Measurements from ENCODE around the gene NIFK. TPM values are rescaled to one million over a fixed set of nuclear protein-coding genes. Genes with fewer than 3 reads are reported as not detected.

NIFK gene
- total and polyA plus RNA-seq, 2 donors (not counting 3 experiments of a cell fraction or from before 2014, with no cell fraction given), result 10.7 to 59.7 TPM

DNA sequence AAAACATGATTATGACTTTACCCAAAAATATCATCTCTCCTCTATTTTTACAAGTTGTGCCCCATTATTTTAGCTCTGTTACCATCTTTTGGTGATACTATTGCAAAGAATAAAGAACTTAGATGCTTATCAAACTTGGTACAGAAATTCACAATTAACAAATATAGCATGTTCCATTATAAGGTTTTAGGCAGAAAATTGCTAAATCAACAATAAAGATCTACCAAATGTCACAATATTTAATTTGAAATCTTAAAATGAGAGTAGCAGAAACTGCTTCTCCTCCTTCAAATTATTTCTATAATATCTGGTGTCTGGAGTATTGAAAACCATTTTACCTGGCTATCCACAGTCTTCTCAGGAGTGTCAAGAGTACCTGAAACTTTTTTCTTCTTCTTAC, 8.7 kb downstream of the NIFK start:
- no TSS peak for BruUV-seq (replicated peaks)
- dilution Hi-C loops (cut with MboI; ENCODE audit: extremely low pct_ligation_motif_present, low sequenced_read_pairs), result no loop called here
- no peak overlapping the region for H3K27ac ChIP-seq (ENCODE audit: insufficient read depth, low read depth, low read length)
- no peaks in the 10 kb centered on the region for H3K79me2 ChIP-seq (ENCODE audit: control insufficient read depth, insufficient read depth, low read length)
- no peaks in the 10 kb centered on the region for H3K27me3 ChIP-seq (ENCODE audit: control insufficient read depth in 2 of 2, insufficient read depth in 2 of 2, low read length in 2 of 2)
- peaks cover 2% of the 10 kb centered on the region for H4K20me1 ChIP-seq (replicated peaks; ENCODE audit: control insufficient read depth, extremely low read depth, insufficient read depth, low read length)
- no peaks in the 10 kb centered on the region for H3K9me3 ChIP-seq (replicated peaks; ENCODE audit: control insufficient read depth, insufficient read depth, low read length)
- H3K9me1 ChIP-seq (replicated peaks; ENCODE audit: control insufficient read depth, extremely low read depth, insufficient read depth, low read length), result no peaks in the 10 kb centered on the region
- H2AFZ ChIP-seq (ENCODE audit: low read depth, low read length), result no peak overlapping the region
- H3K4me3 ChIP-seq (replicated peaks in 1 of 3; ENCODE audit: insufficient read depth in 1 of 3, low read depth in 1 of 3, low read length in 3 of 3), result no peak overlapping the region
- TF ChIP-seq POLR2AphosphoS5 (IDR thresholded peaks at IDR 0.05; ENCODE audit: insufficient read depth, low read depth, low read length) (no peak), GATA2 (IDR thresholded peaks at IDR 0.05; ENCODE audit: insufficient read depth, insufficient read length, low read depth, low read length) (no peak)
- no peaks in the 10 kb centered on the region for H3K4me1 ChIP-seq (ENCODE audit: control insufficient read depth, extremely low read depth, insufficient read depth, low read length)
- peaks cover 12 to 20% of the 10 kb centered on the region in 2 experiments for H3K36me3 ChIP-seq (ENCODE audit: control insufficient read depth in 2 of 2, extremely low read depth in 1 of 2, insufficient read depth in 2 of 2, low read length in 2 of 2)
- DNase-seq (ENCODE audit: low read depth, low spot score) (no peak), FAIRE-seq (no peak)
- POLR2A ChIA-PET, result no interaction called here
- no peak overlapping the region for H3K9ac ChIP-seq (replicated peaks; ENCODE audit: extremely low read depth, insufficient read depth, low read length)
- intact Hi-C loops (cut with micrococcal nuclease), result no loop called here
- H3K4me2 ChIP-seq (ENCODE audit: insufficient read depth, low read length), result no peak overlapping the region
- CTCF ChIA-PET, result no interaction called here

DNA sequence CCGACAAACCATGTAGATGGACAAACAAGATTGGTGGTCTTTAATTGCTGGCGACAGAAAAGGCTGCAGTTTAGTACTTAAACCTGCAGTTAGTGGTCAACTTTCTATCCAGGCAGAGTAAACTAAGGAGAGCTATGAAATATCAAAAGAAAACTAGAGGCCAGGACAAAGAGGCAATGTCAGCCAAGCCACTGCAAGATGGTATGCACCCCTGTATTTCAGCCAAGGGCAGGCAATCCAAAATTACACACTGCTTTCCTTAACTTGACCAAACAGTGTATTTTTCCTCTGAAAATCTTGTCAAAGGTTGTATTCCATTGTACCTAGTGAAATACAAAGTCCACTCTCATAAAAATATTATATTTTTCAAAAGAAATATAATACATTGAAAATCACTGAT, 9.3 kb downstream of the NIFK start:
- Histone ChIP-seq H4K20me1 (replicated peaks; ENCODE audit: control insufficient read depth, extremely low read depth, insufficient read depth, low read length) (peaks cover 2% of the 10 kb centered on the region), H3K9me1 (replicated peaks; ENCODE audit: control insufficient read depth, extremely low read depth, insufficient read depth, low read length) (no peaks in the 10 kb centered on the region), H3K79me2 (ENCODE audit: control insufficient read depth, insufficient read depth, low read length) (no peaks in the 10 kb centered on the region), H3K27me3 (ENCODE audit: control insufficient read depth in 2 of 2, insufficient read depth in 2 of 2, low read length in 2 of 2) (no peaks in the 10 kb centered on the region), H3K36me3 (ENCODE audit: control insufficient read depth in 2 of 2, extremely low read depth in 1 of 2, insufficient read depth in 2 of 2, low read length in 2 of 2) (peaks cover 12 to 20% of the 10 kb centered on the region in 2 experiments), H3K27ac (ENCODE audit: insufficient read depth, low read depth, low read length) (no peak overlapping the region), H3K9me3 (replicated peaks; ENCODE audit: control insufficient read depth, insufficient read depth, low read length) (no peaks in the 10 kb centered on the region), H2AFZ (ENCODE audit: low read depth, low read length) (no peak overlapping the region), H3K9ac (replicated peaks; ENCODE audit: extremely low read depth, insufficient read depth, low read length) (no peak overlapping the region), H3K4me1 (ENCODE audit: control insufficient read depth, extremely low read depth, insufficient read depth, low read length) (no peaks in the 10 kb centered on the region), H3K4me3 (replicated peaks in 1 of 3; ENCODE audit: insufficient read depth in 1 of 3, low read depth in 1 of 3, low read length in 3 of 3) (no peak overlapping the region), H3K4me2 (ENCODE audit: insufficient read depth, low read length) (no peak overlapping the region)
- ChIA-PET CTCF (no interaction called here), POLR2A (no interaction called here)
- TF ChIP-seq, protein P1, sequence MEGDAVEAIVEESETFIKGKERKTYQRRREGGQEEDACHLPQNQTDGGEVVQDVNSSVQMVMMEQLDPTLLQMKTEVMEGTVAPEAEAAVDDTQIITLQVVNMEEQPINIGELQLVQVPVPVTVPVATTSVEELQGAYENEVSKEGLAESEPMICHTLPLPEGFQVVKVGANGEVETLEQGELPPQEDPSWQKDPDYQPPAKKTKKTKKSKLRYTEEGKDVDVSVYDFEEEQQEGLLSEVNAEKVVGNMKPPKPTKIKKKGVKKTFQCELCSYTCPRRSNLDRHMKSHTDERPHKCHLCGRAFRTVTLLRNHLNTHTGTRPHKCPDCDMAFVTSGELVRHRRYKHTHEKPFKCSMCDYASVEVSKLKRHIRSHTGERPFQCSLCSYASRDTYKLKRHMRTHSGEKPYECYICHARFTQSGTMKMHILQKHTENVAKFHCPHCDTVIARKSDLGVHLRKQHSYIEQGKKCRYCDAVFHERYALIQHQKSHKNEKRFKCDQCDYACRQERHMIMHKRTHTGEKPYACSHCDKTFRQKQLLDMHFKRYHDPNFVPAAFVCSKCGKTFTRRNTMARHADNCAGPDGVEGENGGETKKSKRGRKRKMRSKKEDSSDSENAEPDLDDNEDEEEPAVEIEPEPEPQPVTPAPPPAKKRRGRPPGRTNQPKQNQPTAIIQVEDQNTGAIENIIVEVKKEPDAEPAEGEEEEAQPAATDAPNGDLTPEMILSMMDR (IDR thresholded peaks at IDR 0.05; ENCODE audit: extremely low read depth in 1 of 2, insufficient read depth in 1 of 2, low read depth in 1 of 2, low read length in 2 of 2), result no peak
- no peak for TF ChIP-seq FOS (IDR thresholded peaks at IDR 0.05; ENCODE audit: borderline replicate concordance, insufficient read depth, low read length)
- TF ChIP-seq, protein P2, sequence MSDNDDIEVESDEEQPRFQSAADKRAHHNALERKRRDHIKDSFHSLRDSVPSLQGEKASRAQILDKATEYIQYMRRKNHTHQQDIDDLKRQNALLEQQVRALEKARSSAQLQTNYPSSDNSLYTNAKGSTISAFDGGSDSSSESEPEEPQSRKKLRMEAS (IDR thresholded peaks at IDR 0.05; ENCODE audit: insufficient read depth, insufficient read length), result no peak
- TF ChIP-seq MYC (IDR thresholded peaks at IDR 0.05; ENCODE audit: low read depth, low read length), result no peak
- TF ChIP-seq JUN (IDR thresholded peaks at IDR 0.05; ENCODE audit: borderline replicate concordance, insufficient read depth, insufficient read length, low read depth), result no peak
- no peak for TF ChIP-seq EZH2 (IDR thresholded peaks at IDR 0.05; ENCODE audit: borderline replicate concordance, low read depth, low read length, severe bottlenecking)
- no peak for TF ChIP-seq POLR2AphosphoS5 (IDR thresholded peaks at IDR 0.05; ENCODE audit: insufficient read depth, low read depth, low read length)
- no peak for TF ChIP-seq POLR2A (IDR thresholded peaks at IDR 0.05; ENCODE audit: low read depth, low read length)
- TF ChIP-seq GATA2 (IDR thresholded peaks at IDR 0.05; ENCODE audit: insufficient read depth, insufficient read length, low read depth, low read length), result no peak
- FAIRE-seq (no peak), DNase-seq (ENCODE audit: low read depth, low spot score) (no peak)
- intact Hi-C loops (cut with micrococcal nuclease), result no loop called here
- BruUV-seq (replicated peaks), result TSS peak; percentile 8
- dilution Hi-C loops (cut with MboI; ENCODE audit: extremely low pct_ligation_motif_present, low sequenced_read_pairs), result no loop called here

Data from endothelial cell of umbilical vein (primary cell).